Adipocyte (in vitro differentiated cells): ENCODE data around the gene COL9A3.
"Not testable (repeated sequence)": the region's sequence is repeated elsewhere in the genome, so short reads cannot be mapped to it uniquely, and the experiment has no call there.

ENCODE experiments used
- DNase-seq: peaks from one replicate; pipeline ENCODE4 v3.0.0-alpha.2; 2015; ENCODE audit warnings: low read depth
- H3K27me3 ChIP-seq: replicated peaks from 2 replicates; pipeline ENCODE4 v1.7.0; 2013; ENCODE audit warnings: mild to moderate bottlenecking, low read length, moderate library complexity; ENCODE audit not compliant: control insufficient read depth, insufficient read depth
- H3K36me3 ChIP-seq: 2 replicates; pipeline ENCODE4 v1.7.0; 2013; ENCODE audit warnings: low read length, mild to moderate bottlenecking, moderate library complexity; ENCODE audit not compliant: control insufficient read depth, insufficient read depth, severe bottlenecking
- H3K4me1 ChIP-seq: 2 replicates; pipeline ENCODE4 v1.7.0; 2013; ENCODE audit warnings: mild to moderate bottlenecking, low read length, moderate library complexity; ENCODE audit not compliant: control insufficient read depth, insufficient read depth
- H3K4me3 ChIP-seq: 2 replicates; pipeline ENCODE4 v1.7.0; 2013; ENCODE audit warnings: mild to moderate bottlenecking, low read length, moderate library complexity
- H3K9ac ChIP-seq: 2 replicates; pipeline ENCODE4 v1.7.0; 2013; ENCODE audit warnings: mild to moderate bottlenecking, low read length, moderate library complexity
- H3K9me3 ChIP-seq: 2 replicates; pipeline ENCODE4 v1.7.0; 2013; ENCODE audit warnings: mild to moderate bottlenecking, low read length, moderate library complexity; ENCODE audit not compliant: control insufficient read depth

The COL9A3 gene

DNA sequence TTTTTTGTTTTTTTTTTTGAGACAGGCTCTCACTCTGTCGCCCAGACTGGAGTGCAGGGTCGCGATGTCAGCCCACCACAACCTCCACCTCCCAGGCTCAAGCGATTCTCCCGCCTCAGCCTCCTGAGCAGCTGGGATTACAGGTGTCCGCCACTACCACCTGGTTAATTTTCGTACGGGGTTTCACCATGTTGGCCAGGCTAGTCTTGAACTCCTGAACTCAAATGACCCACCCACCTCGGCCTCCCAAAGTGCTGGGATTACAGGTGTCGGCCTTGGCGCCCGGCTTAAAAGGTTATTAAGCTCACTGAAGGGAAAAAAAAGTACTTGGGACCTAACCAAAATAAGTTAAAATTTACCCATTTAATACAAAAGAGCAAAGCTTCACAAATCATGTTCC, 42.9 kb downstream of the COL9A3 start:
- H3K9me3 ChIP-seq, result peaks cover 2% of the 10 kb centered on the region
- H3K27me3 ChIP-seq, result no peaks in the 10 kb centered on the region
- DNase-seq, result no peak
- peak overlapping the region; percentile 58 for H3K9ac ChIP-seq
- peaks cover 20% of the 10 kb centered on the region for H3K4me1 ChIP-seq
- peak overlapping the region; percentile 77 for H3K4me3 ChIP-seq
- H3K36me3 ChIP-seq, result peaks cover 16% of the 10 kb centered on the region

DNA sequence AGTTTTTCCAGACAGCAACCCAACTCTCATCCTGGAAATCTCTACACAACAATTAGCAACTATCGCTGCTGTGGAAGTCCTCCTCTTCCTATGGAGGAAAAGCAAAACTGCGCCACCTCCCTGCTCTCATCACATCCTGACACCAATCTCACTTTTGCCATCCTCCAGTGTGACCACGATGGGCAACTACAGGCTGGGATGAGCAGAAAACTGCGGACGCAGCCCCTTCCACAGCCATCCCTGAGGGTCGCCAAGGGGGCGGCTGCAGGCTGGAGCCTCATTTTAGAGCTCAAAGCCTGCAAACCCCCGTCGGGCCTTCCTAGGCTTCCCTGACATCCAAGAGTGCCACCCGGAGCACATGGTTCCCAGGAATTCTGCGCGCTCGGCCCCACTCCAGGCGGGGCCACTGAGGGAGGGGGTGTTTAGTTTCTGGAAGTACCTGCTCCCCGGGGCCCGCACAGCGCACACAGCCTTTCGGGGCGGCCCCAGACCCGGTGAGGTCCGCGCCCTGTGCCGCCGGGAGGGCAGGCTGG, 43.6 kb downstream of the COL9A3 start:
- Histone ChIP-seq H3K9ac (peak overlapping the region; percentile 58), H3K36me3 (peaks cover 8% of the 10 kb centered on the region), H3K4me1 (peaks cover 20% of the 10 kb centered on the region), H3K9me3 (peaks cover 2% of the 10 kb centered on the region), H3K27me3 (no peaks in the 10 kb centered on the region), H3K4me3 (peak overlapping the region; percentile 77)
- peak; percentile 61 for DNase-seq

GRCh38 chr20:62860924-62861691, 44.3 kb downstream of the COL9A3 start:
- H3K36me3 ChIP-seq, result peaks cover 8% of the 10 kb centered on the region
- no peaks in the 10 kb centered on the region for H3K27me3 ChIP-seq
- peaks cover 2% of the 10 kb centered on the region for H3K9me3 ChIP-seq
- peak overlapping the region; percentile 60 for H3K9ac ChIP-seq
- H3K4me1 ChIP-seq, result peaks cover 20% of the 10 kb centered on the region
- peak; percentile 69 for DNase-seq
- H3K4me3 ChIP-seq, result peak overlapping the region; percentile 79

GRCh38 chr20:62861726-62862336, 45.0 kb downstream of the COL9A3 start, which contains the start of gene TCFL5:
TCFL5 (minus strand) TSS chr20:62861822; CDS start chr20:62861670, 152 bp downstream.
- Histone ChIP-seq H3K9me3 (peaks cover 2% of the 10 kb centered on the region), H3K36me3 (peaks cover 5% of the 10 kb centered on the region), H3K9ac (peak within 1 kb of the TSS; percentile 66), H3K4me1 (peaks cover 20% of the 10 kb centered on the region), H3K27me3 (no peaks in the 10 kb centered on the region), H3K4me3 (peak within 1 kb of the TSS; percentile 79)
- DNase-seq, result peak; percentile 95

DNA sequence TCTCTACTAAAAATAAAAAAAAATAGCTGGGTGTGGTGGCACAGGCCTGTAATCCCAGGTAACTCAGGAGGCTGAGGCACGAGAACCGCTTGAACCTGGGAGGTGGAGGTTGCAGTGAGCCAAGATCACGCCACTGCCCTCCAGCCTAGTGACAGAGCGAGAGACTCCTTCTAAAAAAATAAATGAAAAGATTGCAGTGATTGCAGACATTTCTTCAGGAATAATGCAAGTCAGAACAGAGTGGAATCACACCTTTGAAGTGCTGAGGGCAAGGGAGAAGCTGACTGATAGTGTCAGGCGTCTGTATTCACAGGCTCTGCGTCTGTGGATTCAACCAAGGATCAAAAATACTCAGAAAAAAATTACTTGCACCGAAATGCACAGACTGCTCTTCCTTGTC, 47.4 kb downstream of the COL9A3 start:
- H3K36me3 ChIP-seq, result no peaks in the 10 kb centered on the region
- DNase-seq, result no peak

GRCh38 chr20:62872184-62872847, 55.5 kb downstream of the COL9A3 start:
- Histone ChIP-seq H3K9ac (no peak overlapping the region), H3K4me3 (no peak overlapping the region), H3K9me3 (no peaks in the 10 kb centered on the region), H3K27me3 (no peaks in the 10 kb centered on the region), H3K36me3 (no peaks in the 10 kb centered on the region), H3K4me1 (peaks cover 26% of the 10 kb centered on the region)
- no peak for DNase-seq

More for the DNA sequence above, 47.4 kb downstream of the COL9A3 start:
- Histone ChIP-seq H3K4me3 (no peak overlapping the region), H3K9ac (no peak overlapping the region), H3K9me3 (peaks cover 2% of the 10 kb centered on the region), H3K27me3 (no peaks in the 10 kb centered on the region), H3K4me1 (peaks cover 20% of the 10 kb centered on the region)

- no peaks in the 10 kb centered on the region for H3K36me3 ChIP-seq
- H3K4me3 ChIP-seq, result no peak overlapping the region
- H3K9me3 ChIP-seq, result no peaks in the 10 kb centered on the region
- no peak for DNase-seq
- peaks cover 27% of the 10 kb centered on the region for H3K4me1 ChIP-seq
- no peaks in the 10 kb centered on the region for H3K27me3 ChIP-seq
- H3K9ac ChIP-seq, result no peak overlapping the region
Measured at GRCh38 chr20:62872862-62873261, 56.0 kb downstream of the COL9A3 start.

GRCh38 chr20:62873280-62873679, 56.4 kb downstream of the COL9A3 start:
- Histone ChIP-seq H3K9me3 (no peaks in the 10 kb centered on the region), H3K4me3 (no peak overlapping the region), H3K4me1 (peaks cover 27% of the 10 kb centered on the region), H3K36me3 (no peaks in the 10 kb centered on the region), H3K9ac (no peak overlapping the region), H3K27me3 (no peaks in the 10 kb centered on the region)
- DNase-seq, result no peak

GRCh38 chr20:62873681-62874031, 56.8 kb downstream of the COL9A3 start:
- H3K9ac ChIP-seq, H3K36me3 ChIP-seq, H3K4me3 ChIP-seq, H3K9me3 ChIP-seq, H3K27me3 ChIP-seq: not testable (repeated sequence)
- peaks cover 27% of the 10 kb centered on the region for H3K4me1 ChIP-seq
- peak; percentile 76 for DNase-seq

DNA sequence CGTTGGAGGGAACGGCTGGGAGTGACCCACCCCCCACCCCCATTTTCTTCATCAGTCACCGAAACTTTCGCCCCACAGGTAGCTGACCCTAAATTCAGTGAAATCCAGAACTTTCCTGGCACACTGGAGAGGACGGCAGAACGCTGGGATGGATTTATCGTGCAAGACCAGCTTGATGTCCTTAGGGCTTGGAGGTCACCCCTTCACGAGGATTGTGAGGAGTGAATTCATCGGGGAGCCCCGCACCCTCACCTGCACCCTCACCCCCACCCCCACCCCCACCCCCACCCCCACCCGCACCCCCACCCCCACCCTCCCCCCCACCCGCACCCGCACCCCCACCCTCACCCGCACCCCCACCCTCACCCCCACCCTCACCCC, 58.1 kb downstream of the COL9A3 start:
- Histone ChIP-seq H3K36me3 (no peaks in the 10 kb centered on the region), H3K9ac (no peak overlapping the region), H3K27me3 (no peaks in the 10 kb centered on the region), H3K4me3 (no peak overlapping the region), H3K9me3 (no peaks in the 10 kb centered on the region), H3K4me1 (peaks cover 27% of the 10 kb centered on the region)
- DNase-seq, result no peak
